Measurements from ENCODE around the gene TERF2IP. TPM values are rescaled to one million over a fixed set of nuclear protein-coding genes. Genes with fewer than 3 reads are reported as not detected.

TERF2IP gene
- total RNA-seq, 1 experiment from 2014 or later: 45.3 TPM

GRCh38 chr16:75667503-75667902 lies 19.9 kb downstream of the TERF2IP start:
- intact Hi-C loops (cut with micrococcal nuclease; ENCODE audit: unreplicated experiment): no loop called here
- Mint-ChIP-seq H3K9me3 (ENCODE audit: low read depth, unreplicated experiment) (no peaks in the 10 kb centered on the region), H3K36me3 (ENCODE audit: insufficient read depth, unreplicated experiment) (no peaks in the 10 kb centered on the region), H3K4me1 (ENCODE audit: low read depth, unreplicated experiment) (no peaks in the 10 kb centered on the region), H3K27ac (ENCODE audit: unreplicated experiment) (no peak overlapping the region), H3K27me3 (ENCODE audit: unreplicated experiment) (no peaks in the 10 kb centered on the region), H3K4me3 (ENCODE audit: low read depth, unreplicated experiment) (no peak overlapping the region)
- BruUV-seq (replicated peaks): no TSS peak
- DNase-seq: no peak
- no peak for TF ChIP-seq CTCF (IDR thresholded peaks at IDR 0.05; ENCODE audit: unreplicated experiment)
- CTCF ChIA-PET: no interaction called here

GRCh38 chr16:75676909-75677308 lies 29.3 kb downstream of the TERF2IP start, which contains the start of gene CPHXL2:
Gene CPHXL2 (minus strand): TSS chr16:75677009. CDS start chr16:75676999, 10 bp downstream.
- no peak for TF ChIP-seq CTCF (IDR thresholded peaks at IDR 0.05; ENCODE audit: unreplicated experiment)
- H3K27me3 Mint-ChIP-seq (ENCODE audit: unreplicated experiment): no peaks in the 10 kb centered on the region
- no TSS peak for BruUV-seq (replicated peaks)
- intact Hi-C loops (cut with micrococcal nuclease; ENCODE audit: unreplicated experiment): no loop called here
- DNase-seq: no peak
- CTCF ChIA-PET: no interaction called here
- no peak within 1 kb of the TSS for H3K27ac Mint-ChIP-seq (ENCODE audit: unreplicated experiment)
- H3K36me3 Mint-ChIP-seq (ENCODE audit: insufficient read depth, unreplicated experiment): no peaks in the 10 kb centered on the region
- H3K4me3 Mint-ChIP-seq (ENCODE audit: low read depth, unreplicated experiment): no peak within 1 kb of the TSS
- no peaks in the 10 kb centered on the region for H3K4me1 Mint-ChIP-seq (ENCODE audit: low read depth, unreplicated experiment)
- no peaks in the 10 kb centered on the region for H3K9me3 Mint-ChIP-seq (ENCODE audit: low read depth, unreplicated experiment)

GRCh38 chr16:75679366-75679765 lies 31.8 kb downstream of the TERF2IP start:
- H3K4me1 Mint-ChIP-seq (ENCODE audit: low read depth, unreplicated experiment): no peaks in the 10 kb centered on the region
- DNase-seq: no peak
- H3K27me3 Mint-ChIP-seq (ENCODE audit: unreplicated experiment): no peaks in the 10 kb centered on the region
- no peak overlapping the region for H3K27ac Mint-ChIP-seq (ENCODE audit: unreplicated experiment)
- intact Hi-C loops (cut with micrococcal nuclease; ENCODE audit: unreplicated experiment): no loop called here
- no peaks in the 10 kb centered on the region for H3K36me3 Mint-ChIP-seq (ENCODE audit: insufficient read depth, unreplicated experiment)
- no peak for TF ChIP-seq CTCF (IDR thresholded peaks at IDR 0.05; ENCODE audit: unreplicated experiment)
- peaks cover 8% of the 10 kb centered on the region for H3K9me3 Mint-ChIP-seq (ENCODE audit: low read depth, unreplicated experiment)
- H3K4me3 Mint-ChIP-seq (ENCODE audit: low read depth, unreplicated experiment): no peak overlapping the region
- no TSS peak for BruUV-seq (replicated peaks)
- CTCF ChIA-PET: no interaction called here

GRCh38 chr16:75682308-75682707 lies 34.7 kb downstream of the TERF2IP start:
- TF ChIP-seq CTCF (IDR thresholded peaks at IDR 0.05; ENCODE audit: unreplicated experiment): no peak
- Mint-ChIP-seq H3K27me3 (ENCODE audit: unreplicated experiment) (no peaks in the 10 kb centered on the region), H3K27ac (ENCODE audit: unreplicated experiment) (no peak overlapping the region), H3K4me1 (ENCODE audit: low read depth, unreplicated experiment) (no peaks in the 10 kb centered on the region), H3K4me3 (ENCODE audit: low read depth, unreplicated experiment) (no peak overlapping the region), H3K9me3 (ENCODE audit: low read depth, unreplicated experiment) (peaks cover 13% of the 10 kb centered on the region), H3K36me3 (ENCODE audit: insufficient read depth, unreplicated experiment) (no peaks in the 10 kb centered on the region)
- DNase-seq: no peak
- no TSS peak for BruUV-seq (replicated peaks)
- intact Hi-C loops (cut with micrococcal nuclease; ENCODE audit: unreplicated experiment): no loop called here
- CTCF ChIA-PET: no interaction called here
